ENCODE measurements around the gene STPG4.

GRCh38 chr2:47119001-47119400 lies 36.1 kb downstream of the STPG4 start:
- TF ChIP-seq CTCF (IDR thresholded peaks at IDR 0.05 in 8 of 11, conservative IDR thresholded peaks at IDR 0.05 in 3 of 11) (no peak), POLR2A (IDR thresholded peaks at IDR 0.05) (no peak)

All from spleen (tissue), 7 donors.